ENCODE results near the gene TSEN54.

Gene TSEN54

DNA sequence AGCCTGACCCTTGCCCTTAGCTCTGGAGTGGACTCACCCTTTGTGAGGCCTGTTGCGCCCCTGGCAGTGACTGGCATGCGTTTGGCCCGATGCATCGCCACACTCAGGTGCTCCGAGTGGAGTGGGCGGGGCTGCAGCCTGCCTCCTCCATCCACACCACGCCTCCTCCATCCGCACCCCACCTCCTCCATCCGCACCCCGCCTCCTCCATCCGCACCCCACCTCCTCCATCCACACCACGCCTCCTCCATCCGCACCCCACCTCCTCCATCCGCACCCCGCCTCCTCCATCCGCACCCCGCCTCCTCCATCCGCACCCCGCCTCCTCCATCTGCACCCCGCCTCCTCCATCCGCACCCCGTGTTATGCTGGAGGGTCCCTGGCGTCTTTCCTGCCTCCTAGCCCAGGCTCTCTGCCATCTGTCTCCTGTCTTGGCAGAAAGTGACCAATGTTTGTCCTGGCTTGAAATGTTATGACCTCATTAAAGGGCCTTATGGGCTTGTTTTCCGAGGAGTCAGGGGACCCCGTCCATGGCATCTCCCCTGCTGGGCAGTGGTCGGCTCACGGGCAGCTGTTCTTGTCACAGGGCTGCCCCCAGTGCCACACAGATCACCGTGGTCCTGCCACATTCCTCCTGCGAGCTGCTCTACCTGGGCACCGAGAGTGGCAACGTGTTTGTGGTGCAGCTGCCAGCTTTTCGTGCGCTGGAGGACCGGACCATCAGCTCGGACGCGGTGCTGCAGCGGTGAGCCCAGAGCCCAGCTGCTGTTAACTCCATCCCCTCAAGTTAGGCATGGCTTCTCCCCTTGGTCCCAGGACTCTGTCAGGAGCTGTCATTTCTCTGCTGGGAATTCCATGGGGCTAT, 42.6 kb downstream of the TSEN54 start:
- TF ChIP-seq, protein P1, sequence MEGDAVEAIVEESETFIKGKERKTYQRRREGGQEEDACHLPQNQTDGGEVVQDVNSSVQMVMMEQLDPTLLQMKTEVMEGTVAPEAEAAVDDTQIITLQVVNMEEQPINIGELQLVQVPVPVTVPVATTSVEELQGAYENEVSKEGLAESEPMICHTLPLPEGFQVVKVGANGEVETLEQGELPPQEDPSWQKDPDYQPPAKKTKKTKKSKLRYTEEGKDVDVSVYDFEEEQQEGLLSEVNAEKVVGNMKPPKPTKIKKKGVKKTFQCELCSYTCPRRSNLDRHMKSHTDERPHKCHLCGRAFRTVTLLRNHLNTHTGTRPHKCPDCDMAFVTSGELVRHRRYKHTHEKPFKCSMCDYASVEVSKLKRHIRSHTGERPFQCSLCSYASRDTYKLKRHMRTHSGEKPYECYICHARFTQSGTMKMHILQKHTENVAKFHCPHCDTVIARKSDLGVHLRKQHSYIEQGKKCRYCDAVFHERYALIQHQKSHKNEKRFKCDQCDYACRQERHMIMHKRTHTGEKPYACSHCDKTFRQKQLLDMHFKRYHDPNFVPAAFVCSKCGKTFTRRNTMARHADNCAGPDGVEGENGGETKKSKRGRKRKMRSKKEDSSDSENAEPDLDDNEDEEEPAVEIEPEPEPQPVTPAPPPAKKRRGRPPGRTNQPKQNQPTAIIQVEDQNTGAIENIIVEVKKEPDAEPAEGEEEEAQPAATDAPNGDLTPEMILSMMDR (IDR thresholded peaks at IDR 0.05; ENCODE audit: borderline replicate concordance, extremely low read depth, low read length, poor library complexity, severe bottlenecking) = no peak
- TF ChIP-seq EZH2 (IDR thresholded peaks at IDR 0.05; ENCODE audit: borderline replicate concordance, low read depth, low read length, severe bottlenecking) = no peak
- no peak overlapping the region for H3K4me3 ChIP-seq (ENCODE audit: low read depth in 1 of 2, low read length in 2 of 2)
- no peaks in the 10 kb centered on the region for H3K36me3 ChIP-seq (ENCODE audit: insufficient read depth, low read length)
- H3K4me1 ChIP-seq (ENCODE audit: insufficient read depth, low read length) = no peaks in the 10 kb centered on the region
- H3K27me3 ChIP-seq (ENCODE audit: insufficient read depth, low read length, poor library complexity) = no peaks in the 10 kb centered on the region
- H4K20me1 ChIP-seq (ENCODE audit: insufficient read depth, low read length) = no peaks in the 10 kb centered on the region
- DNase-seq (no peak), ATAC-seq (ENCODE audit: insufficient read depth, low read depth) (no peak)
- H3K79me2 ChIP-seq (ENCODE audit: insufficient read depth, low read length) = no peaks in the 10 kb centered on the region
- H3K27ac ChIP-seq (ENCODE audit: low read length) = no peak overlapping the region
- H3K9ac ChIP-seq (ENCODE audit: low read depth, low read length) = no peak overlapping the region
- no peak overlapping the region for H2AFZ ChIP-seq (ENCODE audit: low read depth, low read length)
- no peak overlapping the region for H3K4me2 ChIP-seq (ENCODE audit: insufficient read depth, low read length)
- no peaks in the 10 kb centered on the region for H3K9me3 ChIP-seq (ENCODE audit: insufficient read depth, low read length, severe bottlenecking)

DNA sequence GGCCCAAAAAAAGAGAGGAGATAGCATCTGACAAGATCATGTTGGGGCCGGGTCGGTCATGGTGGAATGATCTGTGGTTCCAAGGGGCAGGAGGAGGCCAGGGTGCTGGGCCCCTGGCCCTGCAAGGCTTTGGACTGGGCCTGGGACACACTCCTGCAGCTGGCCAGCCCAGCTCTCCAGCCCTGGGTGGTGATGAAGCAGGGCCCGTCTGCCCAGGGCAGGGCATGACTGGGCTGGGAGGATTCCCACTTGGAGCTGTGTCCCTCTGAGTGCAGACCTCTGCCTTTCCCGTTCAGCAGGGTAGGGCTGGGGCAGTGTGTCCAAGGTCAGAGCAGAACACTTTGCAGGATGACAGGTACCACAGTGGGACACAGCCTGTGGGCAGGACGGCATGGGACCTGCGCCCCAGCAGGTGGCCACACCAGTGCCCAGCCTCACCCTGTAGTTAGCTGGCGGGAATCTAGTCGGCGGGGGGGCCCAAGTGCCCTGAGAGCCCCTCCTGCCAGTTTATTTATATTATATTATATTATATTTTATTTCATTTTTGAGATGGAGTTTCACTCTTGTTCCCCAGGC, 43.7 kb downstream of the TSEN54 start:
- ATAC-seq (ENCODE audit: insufficient read depth, low read depth) (no peak), DNase-seq (no peak)
- Histone ChIP-seq H3K4me2 (ENCODE audit: insufficient read depth, low read length) (no peak overlapping the region), H3K9me3 (ENCODE audit: insufficient read depth, low read length, severe bottlenecking) (no peaks in the 10 kb centered on the region), H3K4me3 (ENCODE audit: low read depth in 1 of 2, low read length in 2 of 2) (no peak overlapping the region), H3K36me3 (ENCODE audit: insufficient read depth, low read length) (no peaks in the 10 kb centered on the region), H3K27me3 (ENCODE audit: insufficient read depth, low read length, poor library complexity) (no peaks in the 10 kb centered on the region), H3K4me1 (ENCODE audit: insufficient read depth, low read length) (no peaks in the 10 kb centered on the region), H2AFZ (ENCODE audit: low read depth, low read length) (no peak overlapping the region), H3K79me2 (ENCODE audit: insufficient read depth, low read length) (no peaks in the 10 kb centered on the region), H3K9ac (ENCODE audit: low read depth, low read length) (no peak overlapping the region), H3K27ac (ENCODE audit: low read length) (no peak overlapping the region), H4K20me1 (ENCODE audit: insufficient read depth, low read length) (no peaks in the 10 kb centered on the region)
- TF ChIP-seq, protein P1 (IDR thresholded peaks at IDR 0.05; ENCODE audit: borderline replicate concordance, extremely low read depth, low read length, poor library complexity, severe bottlenecking) = no peak
- TF ChIP-seq EZH2 (IDR thresholded peaks at IDR 0.05; ENCODE audit: borderline replicate concordance, low read depth, low read length, severe bottlenecking) = no peak

GRCh38 chr17:75561927-75562603, 45.7 kb downstream of the TSEN54 start:
- no peaks in the 10 kb centered on the region for H3K36me3 ChIP-seq (ENCODE audit: insufficient read depth, low read length)
- H3K4me3 ChIP-seq (ENCODE audit: low read depth in 1 of 2, low read length in 2 of 2) = no peak overlapping the region
- H3K4me2 ChIP-seq (ENCODE audit: insufficient read depth, low read length) = no peak overlapping the region
- ATAC-seq (ENCODE audit: insufficient read depth, low read depth) (no peak), DNase-seq (no peak)
- no peak overlapping the region for H2AFZ ChIP-seq (ENCODE audit: low read depth, low read length)
- no peaks in the 10 kb centered on the region for H4K20me1 ChIP-seq (ENCODE audit: insufficient read depth, low read length)
- no peak overlapping the region for H3K27ac ChIP-seq (ENCODE audit: low read length)
- H3K9me3 ChIP-seq (ENCODE audit: insufficient read depth, low read length, severe bottlenecking) = no peaks in the 10 kb centered on the region
- no peaks in the 10 kb centered on the region for H3K79me2 ChIP-seq (ENCODE audit: insufficient read depth, low read length)
- H3K27me3 ChIP-seq (ENCODE audit: insufficient read depth, low read length, poor library complexity) = no peaks in the 10 kb centered on the region
- TF ChIP-seq EZH2 (IDR thresholded peaks at IDR 0.05; ENCODE audit: borderline replicate concordance, low read depth, low read length, severe bottlenecking) = no peak
- TF ChIP-seq, protein P1 (IDR thresholded peaks at IDR 0.05; ENCODE audit: borderline replicate concordance, extremely low read depth, low read length, poor library complexity, severe bottlenecking) = peak; percentile 13
- H3K4me1 ChIP-seq (ENCODE audit: insufficient read depth, low read length) = no peaks in the 10 kb centered on the region
- no peak overlapping the region for H3K9ac ChIP-seq (ENCODE audit: low read depth, low read length)
